HG02870 (cell line): ENCODE data around the gene SCAMP3.
A peak's percentile ranks its signal among the peaks of the same experiment; 100 is the strongest.

Experiments
- ATAC-seq: cut with Tn5 transposase; IDR thresholded peaks from one replicate; pipeline ENCODE4 v1.9.1; 2021; ENCODE audit warnings: mild to moderate bottlenecking, moderate library complexity; ENCODE audit not compliant: unreplicated experiment

Gene SCAMP3

DNA sequence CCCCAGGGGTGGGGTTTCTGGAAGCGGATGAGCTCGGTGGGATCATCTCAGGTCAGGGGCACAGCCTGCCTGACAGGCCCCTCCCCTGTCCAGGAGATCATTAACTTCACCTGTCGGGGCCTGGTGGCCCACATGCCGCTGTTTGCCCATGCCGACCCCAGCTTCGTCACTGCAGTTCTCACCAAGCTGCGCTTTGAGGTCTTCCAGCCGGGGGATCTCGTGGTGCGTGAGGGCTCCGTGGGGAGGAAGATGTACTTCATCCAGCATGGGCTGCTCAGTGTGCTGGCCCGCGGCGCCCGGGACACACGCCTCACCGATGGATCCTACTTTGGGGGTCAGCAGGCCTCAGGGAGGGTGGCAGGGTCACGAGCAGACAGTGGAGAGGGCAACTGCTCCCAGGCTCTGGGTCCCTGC is 23.5 kb upstream of the SCAMP3 start:
- ATAC-seq, result no peak

- no peak for ATAC-seq
Measured at GRCh38 chr1:155285063-155285462, 22.9 kb upstream of the SCAMP3 start.

DNA sequence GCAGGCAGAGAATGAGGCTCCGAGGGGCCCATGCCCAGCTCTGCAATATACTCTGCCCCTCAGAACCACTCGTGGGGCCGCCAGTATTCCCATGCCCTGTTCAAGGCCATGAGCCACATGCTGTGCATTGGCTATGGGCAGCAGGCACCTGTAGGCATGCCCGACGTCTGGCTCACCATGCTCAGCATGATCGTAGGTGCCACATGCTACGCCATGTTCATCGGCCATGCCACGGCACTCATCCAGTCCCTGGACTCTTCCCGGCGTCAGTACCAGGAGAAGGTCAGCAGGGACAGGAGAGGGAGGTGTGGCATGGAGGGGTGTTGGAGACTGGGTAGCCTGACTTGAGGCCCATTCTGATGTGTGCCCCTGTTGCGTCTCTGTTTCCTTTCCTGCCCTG is 22.3 kb upstream of the SCAMP3 start:
- no peak for ATAC-seq

- ATAC-seq, result no peak
Measured at GRCh38 chr1:155282488-155283091, 20.4 kb upstream of the SCAMP3 start.

DNA sequence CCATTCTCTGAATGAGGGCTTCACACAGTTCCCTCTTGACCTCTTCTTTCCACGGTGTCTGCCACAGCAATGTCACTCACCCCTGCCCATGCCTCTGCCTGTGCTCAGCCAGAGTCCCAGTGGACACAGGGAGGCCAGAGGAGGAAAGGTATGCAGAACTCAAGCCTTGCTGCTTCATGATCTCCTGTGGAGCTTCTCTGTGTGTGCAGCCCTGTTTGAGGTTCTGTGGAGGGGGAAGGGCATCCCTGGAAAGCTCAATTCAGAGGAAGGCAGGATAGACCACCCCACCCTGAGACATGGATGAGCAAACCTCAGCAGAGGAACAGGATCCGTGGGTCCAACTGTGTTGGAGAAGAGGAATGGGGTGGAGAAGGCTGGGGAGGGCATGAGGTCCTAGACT is 17.1 kb upstream of the SCAMP3 start:
- ATAC-seq, result no peak

GRCh38 chr1:155278689-155279160 is 16.6 kb upstream of the SCAMP3 start:
- no peak for ATAC-seq

DNA sequence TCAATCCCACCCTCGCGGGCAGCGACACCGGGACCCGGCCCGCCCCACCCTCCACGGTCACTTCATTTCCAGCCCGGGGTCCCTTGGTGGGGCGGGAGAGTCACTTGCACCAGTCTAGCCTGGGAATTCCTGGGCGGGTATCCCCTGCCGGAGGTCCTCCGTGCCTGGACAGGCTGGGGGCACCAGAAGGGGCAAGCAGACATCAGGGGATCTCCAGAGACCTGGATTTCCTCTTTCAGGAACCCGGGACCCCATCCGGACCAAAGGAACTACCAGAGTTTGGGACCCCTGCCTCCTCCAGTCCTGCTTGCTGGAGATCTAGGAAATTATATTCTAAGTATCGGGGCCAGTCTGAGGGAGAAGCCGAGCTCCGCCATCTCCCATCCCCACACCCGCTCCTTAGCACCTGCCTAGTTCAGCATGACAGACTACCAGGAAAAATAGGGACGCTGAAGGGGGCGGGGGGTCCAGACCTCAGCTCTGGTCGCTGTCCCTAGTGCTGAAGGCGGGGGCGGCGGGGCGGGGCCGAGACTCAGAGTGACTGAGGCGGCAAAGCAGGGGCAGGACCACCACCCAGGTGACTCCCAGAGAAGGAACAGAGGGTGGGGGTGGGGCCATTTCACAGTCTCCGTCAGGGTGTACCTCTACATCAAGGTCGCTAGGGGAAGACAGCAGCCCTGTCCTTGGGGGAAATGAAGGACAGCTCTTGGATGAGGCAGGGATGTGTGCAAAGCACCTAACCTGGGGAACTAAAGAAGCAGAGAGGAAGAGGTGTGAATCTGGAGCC is 15.9 kb upstream of the SCAMP3 start:
- no peak for ATAC-seq

DNA sequence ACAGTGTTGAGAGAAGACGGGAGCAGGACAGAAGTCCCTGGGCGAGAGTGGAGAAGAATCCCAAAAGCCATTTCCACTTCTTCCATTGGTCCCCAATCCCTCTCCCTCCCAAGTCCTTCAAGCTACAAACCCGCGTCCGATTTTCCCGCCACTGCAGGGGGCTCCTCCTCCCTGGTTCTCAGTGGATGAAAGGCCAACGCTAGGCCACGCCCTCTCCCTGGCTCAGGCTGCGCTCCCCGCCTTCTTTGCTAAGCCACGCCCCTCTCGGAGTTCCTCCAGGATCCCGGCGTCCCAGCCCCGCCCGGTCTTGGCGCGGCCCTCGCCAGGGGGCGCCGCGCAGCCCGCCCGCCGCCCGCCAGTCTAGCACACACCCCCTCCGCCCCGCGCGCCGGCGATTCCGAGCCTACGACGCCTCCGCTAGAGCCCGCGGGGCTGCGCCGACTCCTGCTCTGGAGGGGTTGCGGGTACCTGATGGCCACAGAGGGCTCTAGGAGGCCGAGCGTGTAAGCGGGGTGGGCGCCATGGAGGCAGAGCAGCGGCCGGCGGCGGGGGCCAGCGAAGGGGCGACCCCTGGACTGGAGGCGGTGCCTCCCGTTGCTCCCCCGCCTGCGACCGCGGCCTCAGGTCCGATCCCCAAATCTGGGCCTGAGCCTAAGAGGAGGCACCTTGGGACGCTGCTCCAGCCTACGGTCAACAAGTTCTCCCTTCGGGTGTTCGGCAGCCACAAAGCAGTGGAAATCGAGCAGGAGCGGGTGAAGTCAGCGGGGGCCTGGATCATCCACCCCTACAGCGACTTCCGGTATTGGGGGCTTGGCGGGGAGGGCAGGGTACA is 15.1 kb upstream of the SCAMP3 start, which contains the start of gene HCN3:
TSS of gene HCN3 (plus strand) at position 394 of the 832 bp plus-strand sequence. CDS start at position 522, 128 bp downstream.
- ATAC-seq, result peak; percentile 49

DNA sequence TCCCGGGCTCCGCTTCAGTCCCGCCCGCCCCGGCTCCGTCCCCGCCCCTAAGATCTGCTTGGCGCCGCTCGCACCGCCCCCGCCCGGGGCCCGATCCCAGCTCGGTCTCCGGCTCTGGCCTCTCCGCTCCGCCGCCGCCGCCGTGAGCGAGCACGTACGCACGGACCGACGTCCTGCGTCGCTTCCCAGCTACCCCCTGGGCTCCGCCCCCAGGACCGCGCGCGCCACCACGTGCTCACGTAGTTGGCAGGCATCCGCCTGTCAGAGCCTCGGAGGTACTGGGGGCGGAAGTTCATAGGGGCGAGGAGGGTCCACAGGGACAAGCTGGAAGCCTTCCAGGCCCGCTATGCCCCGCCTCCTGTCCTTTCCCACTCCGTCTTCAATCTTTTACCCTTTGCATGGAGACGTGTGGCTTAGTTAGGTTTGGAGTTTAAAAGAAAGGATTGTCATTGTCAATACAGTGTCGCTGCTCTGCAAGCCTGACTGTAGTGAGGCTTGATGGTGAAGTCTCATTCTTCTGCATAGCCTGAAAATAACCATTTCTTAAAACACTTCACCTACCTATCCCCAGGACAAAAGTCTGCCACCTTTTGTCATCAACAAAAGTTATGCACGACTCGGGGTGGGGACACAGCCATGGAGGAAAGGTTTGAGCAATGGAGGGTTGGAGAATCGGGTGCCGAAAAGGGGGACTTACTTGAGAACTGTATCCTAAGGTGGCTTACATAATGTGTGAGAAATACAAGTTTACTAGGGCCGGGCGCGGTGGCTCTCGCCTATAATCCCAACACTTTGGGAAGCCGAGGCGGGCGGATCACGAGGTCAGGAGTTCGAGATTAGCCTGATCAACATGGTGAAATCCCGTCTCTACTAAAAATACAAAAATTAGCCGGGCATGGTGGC is 11.4 kb upstream of the SCAMP3 start, which contains the start of gene CLK2:
TSS of gene CLK2 (minus strand) at position 162 of the 903 bp plus-strand sequence. CDS start 2,527 bp downstream, outside the sequence.
- peak; percentile 76 for ATAC-seq

- ATAC-seq, result peak; percentile 29
Measured at GRCh38 chr1:155272466-155273342, 10.5 kb upstream of the SCAMP3 start.

GRCh38 chr1:155269381-155269780 is 7.2 kb upstream of the SCAMP3 start:
- ATAC-seq, result no peak

- ATAC-seq, result no peak
Measured at GRCh38 chr1:155268630-155269029, 6.5 kb upstream of the SCAMP3 start.

GRCh38 chr1:155267373-155267772 is 5.2 kb upstream of the SCAMP3 start:
- no peak for ATAC-seq

DNA sequence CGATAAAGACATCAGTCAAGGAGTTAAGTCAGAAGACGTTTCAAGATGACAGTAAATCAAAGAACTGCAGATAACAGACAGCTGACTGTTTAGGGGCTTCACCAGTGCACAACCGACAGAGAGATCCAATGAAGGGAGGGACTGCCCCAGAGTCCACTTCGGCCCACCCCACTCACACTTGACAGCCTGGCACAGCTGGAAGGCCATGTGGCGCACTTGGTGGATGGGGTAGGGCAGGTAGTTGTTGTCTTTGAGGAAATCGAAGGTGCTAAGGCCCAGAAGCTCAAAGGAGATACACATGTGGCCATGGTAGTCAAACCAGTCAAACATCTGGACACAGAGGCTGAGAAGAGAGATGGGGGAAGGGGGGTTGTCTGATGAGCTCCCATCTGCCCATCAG is 4.4 kb upstream of the SCAMP3 start:
- ATAC-seq, result no peak

- ATAC-seq, result no peak
Measured at GRCh38 chr1:155263067-155263466, 907 bp upstream of the SCAMP3 start.

- ATAC-seq, result no peak
Measured at GRCh38 chr1:155261493-155261851, 688 bp downstream of the SCAMP3 start.

DNA sequence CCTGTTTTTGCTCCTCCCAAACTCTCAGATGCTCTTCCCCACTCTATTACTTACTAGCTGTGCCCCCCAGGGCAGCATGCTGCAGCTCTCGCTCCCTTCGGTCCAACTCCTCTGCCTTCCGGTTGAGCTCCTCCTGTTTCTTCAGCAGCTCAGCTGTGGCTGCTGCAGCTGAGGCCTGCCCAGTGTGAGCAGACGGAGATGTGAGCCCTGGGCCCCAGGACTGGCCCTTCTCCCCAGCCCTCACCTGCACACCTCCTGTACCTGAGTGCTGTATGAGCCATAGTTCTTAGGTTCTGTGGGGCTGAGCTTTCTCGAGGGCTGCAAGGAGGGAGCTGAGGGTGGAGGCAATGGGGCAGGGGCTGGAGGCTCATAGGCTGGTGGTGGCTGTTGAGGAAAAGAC is 1.9 kb downstream of the SCAMP3 start:
- no peak for ATAC-seq

GRCh38 chr1:155256058-155256852 is 5.9 kb downstream of the SCAMP3 start:
- no peak for ATAC-seq
